Liver (tissue), 9 donors: ENCODE measurements around the gene KL. TPM values are rescaled to one million over a fixed set of nuclear protein-coding genes. Genes with fewer than 3 reads are reported as not detected.

ENCODE experiments used
- DNase-seq: peaks from one replicate; pipeline ENCODE4 v3.0.0-alpha.2; 2017; ENCODE audit warnings: low spot score
- H3K27ac ChIP-seq, 2 donors: one replicate each; pipeline ENCODE4 v1.7.0; 2013; ENCODE audit warnings: inconsistent platforms in 2 of 2, low read length in 2 of 2, control low read depth in 1 of 2, low read depth in 1 of 2, mild to moderate bottlenecking in 1 of 2
- H3K27me3 ChIP-seq, 4 donors: one replicate each; pipeline versions ENCODE4 v1.6.1 to v1.7.0; 2013; ENCODE audit warnings: low read length in 3 of 4, inconsistent platforms in 1 of 4, mild to moderate bottlenecking in 1 of 4, moderate library complexity in 1 of 4; ENCODE audit not compliant: control insufficient read depth in 4 of 4, insufficient read depth in 4 of 4
- H3K36me3 ChIP-seq, 4 donors: one replicate each; pipeline versions ENCODE4 v1.6.1 to v1.7.0; 2013; ENCODE audit warnings: low read length in 3 of 4, mild to moderate bottlenecking in 3 of 4, low read depth in 1 of 4, moderate library complexity in 1 of 4; ENCODE audit not compliant: control insufficient read depth in 4 of 4, insufficient read depth in 3 of 4
- H3K4me1 ChIP-seq, 4 donors: one replicate each; pipeline versions ENCODE4 v1.6.1 to v1.7.0; 2013; ENCODE audit warnings: low read length in 3 of 4, mild to moderate bottlenecking in 3 of 4, moderate library complexity in 1 of 4; ENCODE audit not compliant: control insufficient read depth in 4 of 4, insufficient read depth in 4 of 4
- H3K4me3 ChIP-seq, 3 donors: one replicate each; pipeline versions ENCODE4 v1.6.1 to v1.7.0; 2013; ENCODE audit warnings: low read length in 3 of 3, control low read depth in 1 of 3, low read depth in 1 of 3, mild to moderate bottlenecking in 1 of 3
- H3K9ac ChIP-seq, 2 donors: one replicate each; pipeline ENCODE4 v1.7.0; 2013; ENCODE audit warnings: low read length in 2 of 2, mild to moderate bottlenecking in 2 of 2, moderate library complexity in 2 of 2, control low read depth in 1 of 2, low read depth in 1 of 2
- H3K9me3 ChIP-seq, 4 donors: one replicate each; pipeline versions ENCODE4 v1.6.1 to v1.7.0; 2013; ENCODE audit warnings: low read length in 3 of 4; ENCODE audit not compliant: control insufficient read depth in 4 of 4
- FOXA1 ChIP-seq: IDR thresholded peaks from 2 replicates; pipeline ENCODE4 v1.6.1; 2016; ENCODE audit warnings: antibody characterized with exemption
- GABPA ChIP-seq, 2 donors: IDR thresholded peaks in 1 of 2; conservative IDR thresholded peaks in 1 of 2; 2 replicates each; pipeline ENCODE4 v1.6.1; 2016; ENCODE audit warnings: antibody characterized with exemption in 2 of 2, mild to moderate bottlenecking in 1 of 2, moderate library complexity in 1 of 2
- JUND ChIP-seq, 2 donors: IDR thresholded peaks; 2 replicates each; pipeline ENCODE4 v1.6.1; 2016; ENCODE audit warnings: antibody characterized with exemption in 2 of 2
- NR2F2 ChIP-seq: IDR thresholded peaks from 2 replicates; pipeline ENCODE4 v1.6.1; 2016; ENCODE audit warnings: antibody characterized with exemption
- RAD21 ChIP-seq, 2 donors: IDR thresholded peaks; 2 replicates each; pipeline ENCODE4 v1.6.1; 2016; ENCODE audit warnings: antibody characterized with exemption in 2 of 2, mild to moderate bottlenecking in 2 of 2
- RXRA ChIP-seq, 2 donors: IDR thresholded peaks; 2 replicates each; pipeline ENCODE4 v1.6.1; 2017 to 2018; ENCODE audit warnings: antibody characterized with exemption in 2 of 2, mild to moderate bottlenecking in 1 of 2
- SP1 ChIP-seq: IDR thresholded peaks from 2 replicates; pipeline ENCODE4 v1.6.1; 2018; ENCODE audit warnings: antibody characterized with exemption, mild to moderate bottlenecking
- TAF1 ChIP-seq: conservative IDR thresholded peaks from 2 replicates; pipeline ENCODE4 v1.6.1; 2016; ENCODE audit warnings: antibody characterized with exemption, mild to moderate bottlenecking
- YY1 ChIP-seq: IDR thresholded peaks from 2 replicates; pipeline ENCODE4 v1.6.1; 2016; ENCODE audit warnings: antibody characterized with exemption, mild to moderate bottlenecking
- ZBTB33 ChIP-seq: IDR thresholded peaks from 2 replicates; pipeline ENCODE4 v1.6.1; 2016; ENCODE audit warnings: antibody characterized with exemption
- WGBS: extraction: QIAGEN DNeasy Blood & Tissue Kit; methylation state at CpG from one replicate; pipeline ENCODE4 v1.1.7; 2013; 5-methylcytosine and 5-hydroxymethylcytosine counted together
- polyA plus RNA-seq, 2 donors: library from polyadenylated mRNA; stranded (reverse) in 1 of 2; unstranded in 1 of 2; fragments of 200-250 nt in 1 of 2; fragments of >200 nt in 1 of 2; fragmentation: Nextera tagmentation in 1 of 2; extraction: Ambion mirVana in 1 of 2; gene quantifications; one replicate each; pipeline versions ENCODE4 v1.2.1 to v1.2.3, GENCODE V29; 2013 to 2015
- total RNA-seq, 2 donors: library from RNA; depleted of rRNA; stranded (reverse); fragments of >200 nt; gene quantifications; one replicate each; pipeline ENCODE4 v1.2.3, GENCODE V29; 2014
- TF ChIP-seq, protein P1 (sequence below): IDR thresholded peaks from 2 replicates; pipeline ENCODE4 v1.6.1; 2016; ENCODE audit warnings: antibody characterized with exemption
- TF ChIP-seq, protein P2 (sequence below): IDR thresholded peaks from 2 replicates; pipeline ENCODE4 v1.6.1; 2016; ENCODE audit warnings: antibody characterized with exemption, mild to moderate bottlenecking
- TF ChIP-seq, protein P3 (sequence below): fragments of 150-350 bp; IDR thresholded peaks from 2 replicates; pipeline ENCODE4 v1.5.1; 2017; ENCODE audit warnings: improper control_type of control experiment, low read depth, low read length; ENCODE audit not compliant: missing input control
- donor health status: healthy.
- donor health status: healthy.
- donor health status: healthy.
- donor health status: healthy.
- donor health status: healthy.

KL gene
- total and polyA plus RNA-seq, 4 donors = 0.13 to 0.92 (median 0.28) TPM

GRCh38 chr13:33003458-33004019, 12.7 kb upstream of the KL start (continued):
- TF ChIP-seq, protein P1, sequence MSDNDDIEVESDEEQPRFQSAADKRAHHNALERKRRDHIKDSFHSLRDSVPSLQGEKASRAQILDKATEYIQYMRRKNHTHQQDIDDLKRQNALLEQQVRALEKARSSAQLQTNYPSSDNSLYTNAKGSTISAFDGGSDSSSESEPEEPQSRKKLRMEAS = no peak

GRCh38 chr13:33004511-33004910, 11.7 kb upstream of the KL start:
- H3K4me3 ChIP-seq = no peak overlapping the region
- peaks cover 3 to 10% (median 3%) of the 10 kb centered on the region in 4 donors for H3K9me3 ChIP-seq
- WGBS = 54% methylated on average over 3 of the region's 3 CpGs
- peaks cover 0 to 4% (median 0%) of the 10 kb centered on the region in 4 donors for H3K4me1 ChIP-seq
- H3K36me3 ChIP-seq = no peaks in the 10 kb centered on the region
- no peak for TF ChIP-seq YY1
- peak; percentile 27 for TF ChIP-seq SP1
- no peak overlapping the region for H3K9ac ChIP-seq
- H3K27me3 ChIP-seq = no peaks in the 10 kb centered on the region
- no peak overlapping the region for H3K27ac ChIP-seq
- DNase-seq = no peak

- Histone ChIP-seq H3K4me1 (peaks cover 0 to 4% (median 0%) of the 10 kb centered on the region in 4 donors), H3K27ac (no peak overlapping the region), H3K27me3 (no peaks in the 10 kb centered on the region), H3K36me3 (no peaks in the 10 kb centered on the region), H3K9ac (no peak overlapping the region), H3K4me3 (no peak overlapping the region), H3K9me3 (peaks cover 3 to 10% (median 3%) of the 10 kb centered on the region in 4 donors)
- WGBS = 89% methylated on average over 2 of the region's 2 CpGs
- DNase-seq = no peak
- no peak for TF ChIP-seq ZBTB33
- TF ChIP-seq, protein P2, sequence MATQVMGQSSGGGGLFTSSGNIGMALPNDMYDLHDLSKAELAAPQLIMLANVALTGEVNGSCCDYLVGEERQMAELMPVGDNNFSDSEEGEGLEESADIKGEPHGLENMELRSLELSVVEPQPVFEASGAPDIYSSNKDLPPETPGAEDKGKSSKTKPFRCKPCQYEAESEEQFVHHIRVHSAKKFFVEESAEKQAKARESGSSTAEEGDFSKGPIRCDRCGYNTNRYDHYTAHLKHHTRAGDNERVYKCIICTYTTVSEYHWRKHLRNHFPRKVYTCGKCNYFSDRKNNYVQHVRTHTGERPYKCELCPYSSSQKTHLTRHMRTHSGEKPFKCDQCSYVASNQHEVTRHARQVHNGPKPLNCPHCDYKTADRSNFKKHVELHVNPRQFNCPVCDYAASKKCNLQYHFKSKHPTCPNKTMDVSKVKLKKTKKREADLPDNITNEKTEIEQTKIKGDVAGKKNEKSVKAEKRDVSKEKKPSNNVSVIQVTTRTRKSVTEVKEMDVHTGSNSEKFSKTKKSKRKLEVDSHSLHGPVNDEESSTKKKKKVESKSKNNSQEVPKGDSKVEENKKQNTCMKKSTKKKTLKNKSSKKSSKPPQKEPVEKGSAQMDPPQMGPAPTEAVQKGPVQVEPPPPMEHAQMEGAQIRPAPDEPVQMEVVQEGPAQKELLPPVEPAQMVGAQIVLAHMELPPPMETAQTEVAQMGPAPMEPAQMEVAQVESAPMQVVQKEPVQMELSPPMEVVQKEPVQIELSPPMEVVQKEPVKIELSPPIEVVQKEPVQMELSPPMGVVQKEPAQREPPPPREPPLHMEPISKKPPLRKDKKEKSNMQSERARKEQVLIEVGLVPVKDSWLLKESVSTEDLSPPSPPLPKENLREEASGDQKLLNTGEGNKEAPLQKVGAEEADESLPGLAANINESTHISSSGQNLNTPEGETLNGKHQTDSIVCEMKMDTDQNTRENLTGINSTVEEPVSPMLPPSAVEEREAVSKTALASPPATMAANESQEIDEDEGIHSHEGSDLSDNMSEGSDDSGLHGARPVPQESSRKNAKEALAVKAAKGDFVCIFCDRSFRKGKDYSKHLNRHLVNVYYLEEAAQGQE = no peak
- TF ChIP-seq, protein P1 = no peak
- TF ChIP-seq FOXA1 = no peak
- TF ChIP-seq GABPA (IDR thresholded peaks at IDR 0.05 in 1 of 2, conservative IDR thresholded peaks at IDR 0.05 in 1 of 2) = no peak
- TF ChIP-seq NR2F2 = no peak
- TF ChIP-seq JUND (IDR thresholded peaks at IDR 0.05) = no peak
- no peak for TF ChIP-seq RAD21 (IDR thresholded peaks at IDR 0.05)
- TF ChIP-seq, protein P3, sequence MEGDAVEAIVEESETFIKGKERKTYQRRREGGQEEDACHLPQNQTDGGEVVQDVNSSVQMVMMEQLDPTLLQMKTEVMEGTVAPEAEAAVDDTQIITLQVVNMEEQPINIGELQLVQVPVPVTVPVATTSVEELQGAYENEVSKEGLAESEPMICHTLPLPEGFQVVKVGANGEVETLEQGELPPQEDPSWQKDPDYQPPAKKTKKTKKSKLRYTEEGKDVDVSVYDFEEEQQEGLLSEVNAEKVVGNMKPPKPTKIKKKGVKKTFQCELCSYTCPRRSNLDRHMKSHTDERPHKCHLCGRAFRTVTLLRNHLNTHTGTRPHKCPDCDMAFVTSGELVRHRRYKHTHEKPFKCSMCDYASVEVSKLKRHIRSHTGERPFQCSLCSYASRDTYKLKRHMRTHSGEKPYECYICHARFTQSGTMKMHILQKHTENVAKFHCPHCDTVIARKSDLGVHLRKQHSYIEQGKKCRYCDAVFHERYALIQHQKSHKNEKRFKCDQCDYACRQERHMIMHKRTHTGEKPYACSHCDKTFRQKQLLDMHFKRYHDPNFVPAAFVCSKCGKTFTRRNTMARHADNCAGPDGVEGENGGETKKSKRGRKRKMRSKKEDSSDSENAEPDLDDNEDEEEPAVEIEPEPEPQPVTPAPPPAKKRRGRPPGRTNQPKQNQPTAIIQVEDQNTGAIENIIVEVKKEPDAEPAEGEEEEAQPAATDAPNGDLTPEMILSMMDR = no peak
- TF ChIP-seq TAF1 = no peak
- TF ChIP-seq RXRA (IDR thresholded peaks at IDR 0.05) = no peak
These were observed 10.1 kb upstream of the KL start for GRCh38 chr13:33006134-33006533.
